HG03159 (cell line): ENCODE results near the gene ATP5F1E.

Source experiments
- ATAC-seq: cut with Tn5 transposase; IDR thresholded peaks from one replicate; pipeline ENCODE4 v1.9.1; 2021; ENCODE audit warnings: mild to moderate bottlenecking, moderate library complexity; ENCODE audit not compliant: unreplicated experiment

The ATP5F1E gene

GRCh38 chr20:59006864-59007664, 25.1 kb downstream of the ATP5F1E start, which contains the start of gene CTSZ:
TSS of gene CTSZ (minus strand) at chr20:59007254. CDS start at chr20:59007128, 126 bp downstream.
- ATAC-seq = no peak

DNA sequence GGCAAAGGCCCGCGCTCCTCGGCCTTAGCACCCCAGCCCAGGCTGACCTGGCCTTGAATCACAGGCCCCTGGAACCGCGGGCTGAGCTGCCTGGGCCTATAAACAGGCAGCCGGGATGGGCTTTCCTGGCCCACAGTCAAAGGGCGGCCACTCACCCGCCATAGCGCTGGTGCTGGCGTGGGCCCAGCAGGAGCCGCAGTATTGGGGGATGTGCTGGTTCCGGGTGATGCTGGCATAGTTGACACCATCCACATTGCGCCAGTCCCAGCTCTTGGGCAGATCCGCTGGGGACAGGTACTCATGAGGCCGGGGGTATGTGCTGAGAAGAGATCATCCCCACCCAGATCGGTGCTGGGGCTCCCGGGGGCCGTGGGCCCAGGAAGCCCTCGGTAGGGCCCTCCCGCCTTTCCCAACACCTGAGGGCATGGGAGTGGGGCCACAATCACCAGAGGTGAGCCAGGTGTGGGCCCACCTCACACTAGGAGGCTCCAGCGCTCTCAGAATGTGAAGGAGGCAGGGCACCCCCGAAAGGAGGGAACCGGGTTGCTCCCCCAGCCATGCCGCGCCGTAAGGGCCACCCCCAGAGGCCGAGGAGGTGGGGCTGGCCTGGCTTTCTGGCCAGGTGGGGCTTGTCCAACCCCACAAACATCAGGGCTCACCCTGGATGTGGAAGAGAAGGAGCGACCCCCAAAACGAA, 25.8 kb downstream of the ATP5F1E start:
- no peak for ATAC-seq

GRCh38 chr20:59005523-59006166, 26.5 kb downstream of the ATP5F1E start:
- ATAC-seq = no peak

DNA sequence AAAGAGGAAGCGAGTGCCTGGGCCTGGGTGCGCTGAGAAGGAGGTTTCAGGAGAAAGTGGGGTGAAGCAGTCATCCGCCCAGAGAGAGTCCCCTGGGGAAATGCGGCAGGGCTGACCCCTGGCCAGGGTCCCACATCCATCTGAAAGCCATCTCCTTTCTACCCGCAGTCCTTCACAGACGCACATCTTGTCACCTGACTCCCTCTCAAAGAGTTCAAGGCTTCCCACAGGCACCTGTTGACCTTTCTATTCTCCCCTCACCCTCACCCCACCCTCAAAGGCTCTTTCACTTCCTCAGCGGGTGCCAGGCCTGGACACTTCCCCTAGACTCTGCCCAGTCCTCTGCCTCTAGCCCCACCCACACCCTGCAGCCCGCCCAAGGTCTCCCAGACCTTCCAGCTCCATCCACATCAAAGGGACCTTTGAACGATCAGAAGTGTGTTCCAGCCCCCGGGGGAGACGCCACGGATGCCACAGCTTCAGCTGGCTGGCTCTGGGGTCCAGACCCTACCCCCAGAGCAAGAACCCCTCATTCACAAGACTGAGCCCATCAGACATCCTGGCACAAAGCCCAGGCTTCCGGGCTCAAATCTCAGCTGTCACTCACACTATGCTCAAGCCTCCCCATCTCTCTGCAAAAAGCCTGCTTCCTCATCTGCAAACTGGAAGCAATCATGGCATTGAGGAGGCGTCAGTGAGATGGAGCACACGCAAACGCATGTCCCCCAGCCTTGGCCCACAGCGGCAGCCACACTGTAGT, 27.2 kb downstream of the ATP5F1E start:
- peak; percentile 55 for ATAC-seq

DNA sequence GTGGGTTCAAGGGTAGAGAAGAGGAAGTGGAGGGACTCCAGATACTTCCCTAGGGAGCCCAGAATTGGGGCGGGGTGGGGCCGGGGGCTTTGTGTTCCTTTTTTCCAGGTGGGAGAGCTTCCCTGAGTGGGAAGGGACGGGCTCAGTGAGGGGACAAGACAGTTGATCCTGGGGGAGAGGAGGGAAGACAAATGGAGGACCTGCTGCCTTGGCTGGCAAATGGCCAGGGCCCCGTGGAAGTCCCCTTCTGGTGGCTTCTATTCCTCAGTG, 27.7 kb downstream of the ATP5F1E start:
- ATAC-seq = no peak

- ATAC-seq = no peak
Observed at GRCh38 chr20:59003836-59004492, 28.2 kb downstream of the ATP5F1E start.

DNA sequence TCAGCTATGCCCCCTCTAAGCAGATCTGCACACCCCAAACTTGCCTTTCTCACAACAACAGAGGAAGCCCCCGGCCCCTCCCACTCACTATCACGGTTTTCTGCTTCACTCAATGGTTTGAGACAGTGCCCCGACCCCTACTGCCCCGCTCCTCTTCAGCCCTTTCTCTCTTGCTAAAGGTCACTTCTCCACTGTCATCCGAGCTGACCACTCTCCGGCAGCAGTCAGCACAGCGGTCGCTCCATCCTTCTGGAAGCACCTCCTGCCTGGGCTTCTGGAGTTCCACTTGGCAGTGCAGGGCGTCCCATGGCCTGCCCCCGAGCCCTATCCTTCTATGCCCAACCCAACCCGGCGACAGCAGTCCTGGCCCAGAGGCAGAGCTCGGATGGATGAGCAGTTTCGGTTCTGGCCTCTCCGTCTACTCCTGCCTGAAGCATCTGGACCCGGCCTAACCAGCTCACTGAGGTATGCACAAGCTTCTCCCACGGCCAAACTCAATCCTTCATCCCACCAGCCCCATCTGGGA, 29.2 kb downstream of the ATP5F1E start:
- no peak for ATAC-seq

DNA sequence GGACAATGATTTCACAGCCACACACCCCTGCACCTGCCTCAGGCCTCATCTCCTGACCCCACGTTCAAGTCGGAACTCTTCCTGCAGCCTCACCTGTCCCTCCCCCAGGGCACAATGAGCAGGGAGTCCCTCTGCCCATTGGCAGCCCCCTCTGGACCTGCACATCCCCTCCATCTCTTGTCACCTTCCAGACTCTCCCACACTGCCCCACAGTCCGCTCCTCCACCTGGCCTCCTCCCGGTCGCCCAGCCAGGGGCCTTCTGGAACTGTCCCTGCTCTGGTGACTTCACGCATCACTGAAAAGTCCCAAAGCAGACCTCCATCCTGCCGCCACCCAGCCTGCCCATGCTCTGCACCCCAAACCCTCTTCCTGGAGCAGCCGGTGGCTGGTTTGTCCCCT, 29.7 kb downstream of the ATP5F1E start:
- no peak for ATAC-seq

GRCh38 chr20:59001449-59002171, 30.5 kb downstream of the ATP5F1E start:
- ATAC-seq = no peak

DNA sequence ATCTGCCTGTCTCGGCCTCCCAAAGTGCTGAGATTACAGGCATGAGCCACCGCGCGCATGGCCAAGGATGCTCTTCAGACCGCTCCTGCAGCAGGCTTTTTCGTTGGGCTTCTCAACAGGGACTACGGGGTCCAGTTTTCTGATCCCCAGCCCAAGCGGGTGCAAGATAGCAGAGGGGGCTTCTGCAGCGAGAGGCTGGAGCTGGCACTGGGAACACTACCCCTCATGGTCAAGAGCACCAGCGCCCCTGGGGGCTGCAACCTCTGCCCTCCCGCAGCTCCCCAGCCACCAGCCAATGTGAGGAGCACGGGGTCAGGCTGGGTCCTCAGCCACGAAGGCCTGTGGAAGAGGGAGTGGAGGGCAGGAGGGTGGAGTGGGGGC, 31.1 kb downstream of the ATP5F1E start:
- ATAC-seq = no peak

DNA sequence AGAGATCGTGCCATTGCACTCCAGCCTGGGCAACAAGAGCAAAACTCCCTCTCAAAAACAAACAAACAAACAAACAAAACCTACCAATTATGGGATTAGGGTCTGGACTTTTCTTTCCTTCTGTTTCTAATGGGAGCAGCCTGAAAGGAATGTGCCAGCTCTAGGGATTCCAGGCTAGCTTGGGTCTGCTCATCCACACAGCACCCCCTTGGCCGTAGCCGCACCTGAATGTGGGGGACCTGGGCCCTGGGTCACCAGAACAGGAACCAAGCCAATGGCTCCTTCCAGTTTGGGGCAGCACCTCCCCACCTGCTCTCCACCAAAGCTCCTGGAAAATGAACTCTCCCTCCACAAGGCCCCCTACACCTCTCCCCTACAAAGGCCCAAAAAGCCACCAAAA, 31.8 kb downstream of the ATP5F1E start:
- no peak for ATAC-seq

DNA sequence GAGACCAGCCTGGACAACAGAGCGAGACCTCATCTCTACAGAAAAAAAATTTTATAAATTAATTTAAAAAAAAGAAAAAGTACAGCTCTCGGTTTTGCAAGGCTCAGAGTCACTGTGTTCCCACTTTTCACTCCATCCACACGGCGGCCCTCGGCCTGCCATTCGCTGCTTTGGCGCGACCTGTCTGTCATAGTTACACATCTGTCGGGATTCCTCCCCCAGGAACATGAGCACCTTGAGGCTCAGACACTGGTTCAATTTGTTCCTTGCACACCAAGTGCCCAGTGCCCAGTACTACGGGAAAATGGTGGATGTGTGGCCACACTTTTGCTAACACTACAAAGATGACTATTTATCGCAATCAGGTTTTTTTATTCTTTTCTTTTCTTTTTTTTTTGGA, 33.5 kb downstream of the ATP5F1E start:
- ATAC-seq = no peak

DNA sequence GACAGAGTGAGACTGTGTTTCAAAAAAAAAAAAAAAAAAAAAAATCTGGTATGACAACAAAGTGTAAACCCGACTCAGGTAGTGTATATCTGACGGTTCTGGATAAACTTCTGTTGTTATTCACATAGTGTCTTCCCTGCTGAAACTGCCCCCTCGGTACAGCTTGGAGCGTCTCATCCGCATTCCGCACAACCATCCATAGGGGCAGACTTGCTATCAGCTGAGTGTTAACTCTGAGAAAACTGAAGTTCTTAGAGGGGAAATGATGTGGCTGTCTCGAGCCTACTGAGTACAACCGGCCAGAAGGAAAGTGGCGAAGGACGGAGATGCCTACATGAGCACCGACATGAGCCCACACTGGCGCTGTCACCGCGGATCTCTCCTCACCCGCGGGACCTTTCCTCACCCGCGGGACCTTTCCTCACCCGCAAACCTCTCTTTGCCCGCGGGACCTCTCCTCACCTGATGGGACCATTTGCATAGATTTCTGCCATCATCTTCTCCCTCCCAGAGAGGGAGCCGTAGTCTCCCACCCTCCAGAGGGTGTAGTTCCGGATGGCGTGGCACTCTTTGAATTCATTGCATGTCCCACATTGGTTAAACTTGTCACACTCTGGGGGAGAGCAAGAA, 34.9 kb downstream of the ATP5F1E start:
- no peak for ATAC-seq

DNA sequence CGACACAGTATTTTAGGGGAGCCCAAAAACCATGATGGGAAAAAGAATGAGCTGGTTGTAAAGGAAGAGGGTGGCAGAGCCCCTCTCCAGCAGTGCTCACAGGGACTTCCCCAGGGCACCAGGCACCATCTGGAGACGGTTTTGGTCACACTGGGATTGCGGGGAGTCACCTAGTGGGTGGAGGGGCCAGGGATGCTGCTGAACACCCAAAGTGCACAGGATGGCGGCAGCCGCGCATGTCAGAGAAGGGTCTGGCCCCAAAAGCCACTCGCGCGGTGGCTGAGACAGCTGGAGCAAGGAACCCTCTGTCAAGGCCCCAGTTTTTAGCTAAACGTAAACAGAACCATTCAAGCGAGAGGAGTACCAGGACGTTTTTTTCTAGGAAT, 35.9 kb downstream of the ATP5F1E start:
- no peak for ATAC-seq

- no peak for ATAC-seq
Observed at GRCh38 chr20:58995461-58996225, 36.5 kb downstream of the ATP5F1E start.

GRCh38 chr20:58994390-58995159, 37.6 kb downstream of the ATP5F1E start:
- ATAC-seq = no peak

DNA sequence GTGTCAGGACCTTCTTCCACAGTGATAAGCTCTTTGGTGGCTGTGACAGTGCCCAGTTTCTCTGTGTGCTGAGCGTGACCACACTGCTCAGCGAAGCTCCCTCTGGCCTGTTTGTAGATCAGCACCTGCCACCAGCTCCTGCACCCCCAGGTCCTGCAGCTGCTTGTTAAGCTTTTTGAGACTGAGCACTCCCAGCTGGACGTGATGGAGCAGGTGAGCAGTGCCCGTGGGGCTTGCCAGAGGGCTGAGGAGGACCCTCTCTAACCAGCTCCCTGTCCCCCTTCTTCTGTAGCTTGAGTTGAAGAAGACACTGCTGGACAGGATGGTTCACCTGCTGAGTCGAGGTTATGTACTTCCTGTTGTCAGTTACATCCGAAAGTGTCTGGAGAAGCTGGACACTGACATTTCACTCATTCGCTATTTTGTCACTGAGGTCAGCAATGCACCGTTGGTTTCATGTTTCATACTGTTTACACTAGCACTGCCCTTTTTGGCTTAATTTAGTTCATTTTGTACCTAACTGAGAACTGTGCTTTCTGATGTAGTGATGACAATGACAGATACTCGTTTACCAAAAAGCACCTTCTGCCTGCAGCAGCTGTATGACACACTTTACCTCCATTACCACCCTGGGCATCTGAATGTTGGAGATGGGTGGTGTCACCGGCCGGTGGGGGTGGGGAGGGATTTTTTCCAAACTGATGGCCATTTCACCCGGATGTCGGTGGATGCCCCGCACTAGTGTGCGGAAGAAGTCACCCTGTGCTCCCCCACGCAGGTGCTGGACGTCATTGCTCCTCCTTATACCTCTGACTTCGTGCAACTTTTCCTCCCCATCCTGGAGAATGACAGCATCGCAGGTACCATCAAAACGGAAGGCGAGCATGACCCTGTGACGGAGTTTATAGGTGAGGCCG, 38.5 kb downstream of the ATP5F1E start:
- ATAC-seq = no peak
